Natural killer cell treated with Interleukin-12 subunit alpha and Interleukin-12 subunit beta and Interleukin-15 and Interleukin-18, amount 100 ng/mL, for 72 hours (primary cell): ENCODE measurements around the gene ATP8B4. TPM values are rescaled to one million over a fixed set of nuclear protein-coding genes. Genes with fewer than 3 reads are reported as not detected.
A peak's percentile ranks its signal among the peaks of the same experiment; 100 is the strongest.

ENCODE experiments used
- ATAC-seq, 2 donors: fragments of 150-1000 bp; cut with Tn5 transposase in 1 of 2; sonication (Bioruptor Pico), chemical (Tn5 transposase) in 1 of 2; 2 replicates each; pipeline ENCODE4 v1.10.0; 2021
- DNase-seq: peaks from one replicate; pipeline ENCODE4 v3.0.0; 2022; ENCODE audit warnings: low spot score
- H3K27ac Mint-ChIP-seq, 2 donors: 1 replicate in 1 of 2; 2 replicates in 1 of 2; pipeline ENCODE4 v1.8.0; 2022; ENCODE audit warnings: mixed read lengths in 2 of 2, mild to moderate bottlenecking in 1 of 2, moderate library complexity in 1 of 2
- H3K27me3 Mint-ChIP-seq, 2 donors: 1 replicate in 1 of 2; 2 replicates in 1 of 2; pipeline ENCODE4 v1.8.0; 2022; ENCODE audit warnings: mixed read lengths in 2 of 2
- H3K36me3 Mint-ChIP-seq: one replicate; pipeline ENCODE4 v1.8.0; 2022; ENCODE audit warnings: mixed read lengths
- H3K4me1 Mint-ChIP-seq, 2 donors: 1 replicate in 1 of 2; 2 replicates in 1 of 2; pipeline ENCODE4 v1.8.0; 2022; ENCODE audit warnings: low read depth in 2 of 2, mixed read lengths in 2 of 2, mild to moderate bottlenecking in 1 of 2
- H3K4me3 Mint-ChIP-seq: one replicate; pipeline ENCODE4 v1.8.0; 2022; ENCODE audit warnings: mixed read lengths
- H3K9me3 Mint-ChIP-seq: 2 replicates; pipeline ENCODE4 v1.8.0; 2022; ENCODE audit warnings: mixed read lengths
- total RNA-seq, 2 donors: library from RNA; stranded (reverse); gene quantifications; one replicate each; pipeline ENCODE4 v1.2.3, GENCODE V29; 2022

Gene ATP8B4
- total RNA-seq, 2 donors from 2014 or later: 273 to 296 TPM

DNA sequence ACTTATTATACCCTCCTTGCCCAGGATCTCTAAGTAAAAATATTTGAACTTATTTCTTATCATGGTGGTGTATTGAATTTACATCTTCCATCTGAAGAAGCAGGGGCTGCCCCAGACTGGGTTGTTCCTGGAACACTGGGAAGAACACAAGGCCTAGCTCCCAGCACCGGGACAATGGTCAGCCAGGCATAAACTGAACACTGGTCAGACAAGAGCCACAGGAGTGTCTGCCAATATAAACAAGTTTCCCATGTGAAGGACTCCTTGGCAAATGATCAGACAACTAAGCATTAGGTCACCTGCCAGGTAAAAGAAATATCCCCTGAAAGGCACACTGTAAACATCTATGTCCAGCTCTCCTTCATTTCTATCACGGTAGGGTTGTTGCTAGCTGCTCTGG is 172.4 kb downstream of the ATP8B4 start:
- Mint-ChIP-seq H3K27me3 (no peaks in the 10 kb centered on the region), H3K9me3 (peaks cover 15% of the 10 kb centered on the region), H3K4me1 (peaks cover 19 to 29% of the 10 kb centered on the region in 2 donors), H3K4me3 (no peak overlapping the region), H3K27ac (peak overlapping the region in 1 of 2 donors; percentile 34), H3K36me3 (peaks cover 75% of the 10 kb centered on the region)
- no peak for ATAC-seq
- DNase-seq: no peak

DNA sequence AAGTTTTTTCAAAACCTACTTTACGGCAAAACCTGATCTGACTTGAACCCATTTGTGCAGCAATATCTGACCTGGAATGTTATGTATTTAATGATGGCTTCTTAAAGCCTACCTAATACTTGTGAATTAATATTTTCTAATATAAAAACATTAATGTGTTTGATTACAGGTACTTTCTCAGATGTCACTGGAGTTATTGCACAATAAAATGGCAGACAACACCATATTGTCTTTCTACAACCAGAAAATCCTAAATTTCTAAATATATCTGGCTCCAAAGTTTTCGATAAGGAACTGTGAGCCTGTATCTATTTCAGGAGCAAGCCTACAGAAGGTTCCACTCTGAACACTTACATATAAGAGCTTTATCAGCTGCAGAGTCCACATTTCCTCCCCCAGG is 184.5 kb downstream of the ATP8B4 start:
- DNase-seq (no peak), ATAC-seq (no peak)
- Mint-ChIP-seq H3K4me1 (peaks cover 19 to 30% of the 10 kb centered on the region in 2 donors), H3K36me3 (peaks cover 54% of the 10 kb centered on the region), H3K27ac (no peak overlapping the region), H3K4me3 (no peak overlapping the region), H3K27me3 (no peaks in the 10 kb centered on the region), H3K9me3 (no peaks in the 10 kb centered on the region)

DNA sequence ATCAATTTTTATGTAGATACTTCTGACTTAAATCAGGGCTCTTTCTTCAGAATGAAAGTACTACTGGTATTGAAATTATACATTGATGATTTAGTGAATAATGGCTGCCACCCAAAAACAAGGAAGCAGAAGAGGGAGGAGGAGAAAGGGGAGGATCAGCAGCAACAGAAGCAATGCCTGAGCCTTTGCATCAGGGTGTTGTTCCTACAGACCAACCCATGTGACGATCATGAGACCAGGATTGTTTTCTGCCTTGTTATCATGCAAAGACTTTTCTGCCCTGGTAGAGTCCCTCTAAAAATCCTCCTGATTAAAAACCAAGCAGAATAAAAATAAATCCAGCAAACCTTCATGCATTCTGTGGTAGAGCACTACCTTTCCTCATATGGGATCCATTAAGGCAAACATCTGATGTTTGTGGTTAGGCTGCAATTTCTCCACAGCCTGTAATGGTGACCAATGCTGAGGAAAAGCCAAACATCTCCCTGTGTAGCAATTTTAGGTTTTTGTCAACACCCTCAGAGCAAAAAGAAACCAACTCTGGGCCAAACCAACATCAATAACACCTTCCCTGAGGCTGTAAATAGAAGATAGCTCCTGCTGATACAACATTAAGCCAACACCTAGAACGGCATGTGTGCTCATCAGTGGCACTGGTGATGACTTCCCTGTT is 191.7 kb downstream of the ATP8B4 start:
- Mint-ChIP-seq H3K4me1 (peaks cover 12 to 17% of the 10 kb centered on the region in 2 donors), H3K9me3 (no peaks in the 10 kb centered on the region), H3K4me3 (no peak overlapping the region), H3K27me3 (no peaks in the 10 kb centered on the region), H3K27ac (no peak overlapping the region), H3K36me3 (peaks cover 40% of the 10 kb centered on the region)
- ATAC-seq (peak; percentile 54 to 61), DNase-seq (no peak)

DNA sequence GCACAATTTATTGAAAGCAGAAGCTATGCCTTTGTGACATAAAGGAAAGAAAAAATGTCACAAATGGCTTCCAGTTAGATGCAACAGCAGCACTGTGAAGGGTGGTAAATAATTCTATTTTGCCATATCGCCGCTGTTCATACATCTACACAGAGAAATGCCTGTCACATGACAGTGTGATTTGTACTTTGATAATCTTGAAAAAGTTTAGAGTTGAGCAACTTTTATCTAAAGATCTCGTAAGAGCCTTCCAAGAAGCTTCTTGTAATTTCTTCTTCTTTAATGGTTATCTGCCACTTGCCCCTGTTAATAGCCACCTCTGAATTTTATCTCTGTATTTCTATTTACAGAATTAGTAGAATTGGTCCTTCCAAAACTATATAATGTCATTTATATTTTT is 192.3 kb downstream of the ATP8B4 start:
- Mint-ChIP-seq H3K36me3 (peaks cover 42% of the 10 kb centered on the region), H3K27ac (peak overlapping the region in 1 of 2 donors; percentile 45), H3K9me3 (no peaks in the 10 kb centered on the region), H3K4me3 (no peak overlapping the region), H3K27me3 (no peaks in the 10 kb centered on the region), H3K4me1 (peaks cover 12 to 17% of the 10 kb centered on the region in 2 donors)
- DNase-seq: no peak
- ATAC-seq: no peak

DNA sequence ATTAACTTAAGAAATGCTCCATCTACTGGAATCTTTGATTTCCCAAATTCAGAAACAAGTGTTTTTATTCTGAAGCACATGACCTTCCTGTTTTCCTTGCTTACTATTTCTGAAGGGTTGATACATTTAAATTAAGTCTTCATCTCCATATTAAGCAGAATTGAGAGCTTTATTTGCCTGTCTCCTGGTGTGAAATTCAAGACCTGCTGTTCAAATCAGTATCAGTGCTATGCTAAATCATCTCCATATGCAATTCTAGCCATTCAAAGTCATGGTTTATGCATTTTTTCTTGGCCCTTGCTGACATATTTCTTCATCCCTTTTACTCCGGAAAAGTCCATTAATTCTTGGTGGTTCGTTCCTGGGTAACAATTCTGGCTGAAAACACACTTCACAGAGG is 195.4 kb downstream of the ATP8B4 start:
- ATAC-seq (no peak), DNase-seq (no peak)
- Mint-ChIP-seq H3K36me3 (peaks cover 56% of the 10 kb centered on the region), H3K9me3 (no peaks in the 10 kb centered on the region), H3K4me3 (no peak overlapping the region), H3K27ac (no peak overlapping the region), H3K4me1 (peaks cover 12 to 14% of the 10 kb centered on the region in 2 donors), H3K27me3 (no peaks in the 10 kb centered on the region)

DNA sequence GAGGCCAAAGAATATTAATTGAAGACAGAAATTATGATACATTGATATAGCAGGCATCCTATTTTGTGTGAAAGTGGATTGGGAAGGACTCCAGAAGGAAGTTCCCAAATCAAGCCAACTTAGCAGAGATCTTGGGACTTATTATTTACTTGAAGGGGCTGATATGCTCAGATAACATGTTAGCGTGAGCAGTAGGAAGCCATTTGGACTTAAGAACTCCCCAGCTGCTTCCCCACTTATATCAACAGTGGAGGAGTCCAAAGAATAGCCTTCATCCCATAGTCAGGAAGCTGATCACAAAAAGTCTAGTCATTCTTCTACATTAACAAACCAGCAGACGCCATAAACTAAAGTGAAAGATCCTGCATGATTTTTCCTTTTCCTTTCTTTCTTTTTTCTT is 200.0 kb downstream of the ATP8B4 start:
- peak overlapping the region in 1 of 2 donors; percentile 11 for H3K27ac Mint-ChIP-seq
- peaks cover 4 to 8% of the 10 kb centered on the region in 2 donors for H3K4me1 Mint-ChIP-seq
- no peaks in the 10 kb centered on the region for H3K27me3 Mint-ChIP-seq
- peaks cover 64% of the 10 kb centered on the region for H3K36me3 Mint-ChIP-seq
- no peak overlapping the region for H3K4me3 Mint-ChIP-seq
- no peaks in the 10 kb centered on the region for H3K9me3 Mint-ChIP-seq
- DNase-seq (no peak), ATAC-seq (no peak)

DNA sequence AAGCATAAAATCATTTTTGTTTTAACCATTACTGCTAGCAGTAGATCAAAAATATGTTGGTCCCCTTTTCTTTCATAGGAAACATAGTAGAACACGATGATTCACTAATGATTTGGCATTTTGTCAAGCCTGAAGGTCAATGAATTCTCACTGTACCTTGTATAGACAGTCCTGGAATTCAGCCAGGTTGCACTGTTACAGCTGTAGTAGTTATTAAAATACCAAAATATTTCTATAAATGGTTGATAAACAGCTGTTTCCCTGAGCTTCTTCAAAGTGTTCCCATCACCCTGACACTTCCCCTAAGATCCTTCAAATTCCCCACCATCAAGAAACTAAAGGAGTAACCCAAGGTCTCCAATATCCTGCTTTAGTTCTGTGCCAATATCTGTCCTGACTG is 200.9 kb downstream of the ATP8B4 start:
- H3K4me1 Mint-ChIP-seq: peaks cover 5 to 13% of the 10 kb centered on the region in 2 donors
- peak overlapping the region in 1 of 2 donors; percentile 11 for H3K27ac Mint-ChIP-seq
- H3K27me3 Mint-ChIP-seq: no peaks in the 10 kb centered on the region
- H3K9me3 Mint-ChIP-seq: no peaks in the 10 kb centered on the region
- no peak for ATAC-seq
- H3K36me3 Mint-ChIP-seq: peaks cover 65% of the 10 kb centered on the region
- DNase-seq: no peak
- no peak overlapping the region for H3K4me3 Mint-ChIP-seq

DNA sequence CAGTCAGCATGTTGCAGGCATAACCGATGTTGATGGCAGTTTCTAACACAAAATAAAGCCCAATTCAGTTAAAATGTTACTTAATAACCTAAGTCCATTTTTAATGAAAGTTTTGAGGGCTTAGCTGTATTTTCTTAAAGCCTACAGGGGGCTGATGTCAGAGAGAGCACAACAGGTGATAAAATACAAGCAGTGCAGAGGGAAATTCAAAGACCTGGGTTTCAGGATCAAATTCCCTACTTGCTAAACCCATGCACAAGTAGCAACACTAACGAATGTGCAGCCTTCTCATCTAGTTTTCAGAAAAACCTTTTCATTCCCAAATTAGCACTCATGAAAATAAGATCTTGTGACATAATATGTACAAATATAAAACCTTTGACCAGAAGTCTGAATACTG is 202.0 kb downstream of the ATP8B4 start:
- no peaks in the 10 kb centered on the region for H3K9me3 Mint-ChIP-seq
- H3K4me3 Mint-ChIP-seq: no peak overlapping the region
- H3K27ac Mint-ChIP-seq: no peak overlapping the region
- no peak for ATAC-seq
- peaks cover 71% of the 10 kb centered on the region for H3K36me3 Mint-ChIP-seq
- H3K4me1 Mint-ChIP-seq: peaks cover 7 to 18% of the 10 kb centered on the region in 2 donors
- no peaks in the 10 kb centered on the region for H3K27me3 Mint-ChIP-seq
- DNase-seq: no peak

DNA sequence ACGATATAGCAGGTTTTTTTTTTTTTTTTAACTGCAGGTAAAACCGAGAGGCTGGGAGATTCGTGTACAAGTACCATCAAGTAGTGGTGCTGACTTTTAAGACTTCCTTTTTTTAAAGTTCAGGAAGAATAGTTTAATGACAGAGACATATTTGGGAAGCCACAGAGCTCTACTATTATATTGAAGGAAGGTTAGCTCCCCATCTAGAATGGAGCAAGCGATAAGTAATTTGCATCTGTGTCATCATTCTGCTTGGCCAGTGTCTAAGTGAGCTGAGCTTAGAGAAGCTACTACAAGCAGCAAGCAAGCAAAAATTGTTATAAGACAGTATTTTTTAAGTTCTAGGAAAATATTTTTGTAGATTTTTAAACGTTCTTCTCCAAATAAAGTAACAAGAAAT is 203.2 kb downstream of the ATP8B4 start:
- Mint-ChIP-seq H3K27ac (no peak overlapping the region), H3K36me3 (peaks cover 76% of the 10 kb centered on the region), H3K4me3 (no peak overlapping the region), H3K4me1 (peaks cover 17 to 22% of the 10 kb centered on the region in 2 donors), H3K9me3 (no peaks in the 10 kb centered on the region), H3K27me3 (no peaks in the 10 kb centered on the region)
- DNase-seq (no peak), ATAC-seq (no peak)

DNA sequence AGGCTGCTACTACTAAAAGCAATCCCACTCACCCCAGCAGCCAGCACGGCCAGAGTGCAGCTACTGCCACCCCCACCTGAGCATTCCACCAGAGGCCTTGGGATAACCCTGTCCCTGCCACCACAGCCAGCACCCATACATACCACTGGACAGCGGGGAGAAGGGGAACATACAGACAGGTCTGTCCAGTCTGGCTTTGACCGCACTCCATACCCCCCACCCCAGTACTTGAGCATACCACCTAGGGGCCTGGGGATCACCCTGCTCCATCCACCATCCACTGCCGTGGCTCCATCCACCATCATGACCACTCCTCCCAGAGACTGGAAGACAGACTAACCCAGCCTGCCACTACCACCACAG is 210.1 kb downstream of the ATP8B4 start:
- Mint-ChIP-seq H3K4me1 (peaks cover 42 to 48% of the 10 kb centered on the region in 2 donors), H3K27ac (peak overlapping the region in 1 of 2 donors; percentile 71), H3K4me3 (no peak overlapping the region), H3K27me3 (no peaks in the 10 kb centered on the region), H3K9me3 (peaks cover 5% of the 10 kb centered on the region), H3K36me3 (peaks cover 75% of the 10 kb centered on the region)
- ATAC-seq (peak; percentile 44 to 55), DNase-seq (no peak)

DNA sequence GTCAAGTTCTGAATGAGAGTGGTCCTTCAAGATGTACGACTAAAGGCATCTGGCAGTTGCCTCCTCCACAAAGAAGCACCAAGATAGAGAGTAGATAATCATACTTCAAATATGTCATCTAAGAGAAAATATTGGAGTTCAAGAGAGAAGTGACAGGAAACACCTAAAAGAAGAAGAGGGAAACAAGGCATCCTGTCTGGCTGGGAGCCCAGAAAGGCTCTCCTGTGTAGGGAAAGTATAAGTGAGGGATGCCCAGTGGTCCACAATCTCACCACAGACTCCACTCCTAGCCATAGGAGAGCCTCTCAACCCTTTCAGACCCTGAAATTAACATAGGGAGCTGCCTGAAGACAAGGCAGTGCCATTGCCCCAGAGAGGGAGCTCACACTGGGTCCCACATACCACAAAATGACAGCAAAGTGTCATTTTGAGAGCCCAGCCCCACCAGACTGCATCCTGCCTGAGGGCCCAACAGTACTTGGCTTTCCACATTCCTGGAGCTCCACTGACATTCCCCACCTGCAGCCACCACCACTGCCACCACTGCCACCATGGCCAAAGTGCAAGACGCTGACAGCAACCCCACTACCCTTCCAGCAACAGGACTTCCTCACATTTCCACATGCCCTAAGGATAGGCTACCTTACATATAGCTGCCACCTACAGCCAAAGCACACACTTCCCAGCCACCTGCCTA is 210.6 kb downstream of the ATP8B4 start:
- peak in 1 of 2 donors; percentile 17 for ATAC-seq

DNA sequence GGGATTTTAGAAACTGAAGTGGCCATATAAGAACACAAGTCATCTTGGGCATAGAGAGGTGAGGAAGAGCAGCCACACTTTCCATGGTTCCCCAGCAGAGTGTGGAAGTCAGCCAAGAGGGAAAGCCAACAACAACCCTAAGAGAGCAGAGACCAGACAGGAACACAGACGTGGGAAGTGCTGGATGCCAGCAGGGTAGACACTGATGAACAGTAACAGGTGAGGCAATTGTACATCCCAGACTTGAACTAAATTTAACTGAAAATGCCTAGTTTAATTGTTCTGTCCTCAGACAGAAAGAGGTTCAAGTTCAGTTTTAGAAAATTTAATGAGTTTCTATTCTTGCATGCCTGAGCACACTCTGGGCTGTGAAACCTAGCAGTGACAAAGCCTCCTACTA is 212.1 kb downstream of the ATP8B4 start:
- H3K4me1 Mint-ChIP-seq: peaks cover 52 to 53% of the 10 kb centered on the region in 2 donors
- no peaks in the 10 kb centered on the region for H3K27me3 Mint-ChIP-seq
- peaks cover 65% of the 10 kb centered on the region for H3K36me3 Mint-ChIP-seq
- ATAC-seq: no peak
- peak overlapping the region; percentile 26 to 59 for H3K27ac Mint-ChIP-seq
- H3K9me3 Mint-ChIP-seq: peaks cover 5% of the 10 kb centered on the region
- no peak overlapping the region for H3K4me3 Mint-ChIP-seq
- DNase-seq: no peak

More for the DNA sequence above, 210.6 kb downstream of the ATP8B4 start:
- Mint-ChIP-seq H3K27ac (peak overlapping the region in 1 of 2 donors; percentile 71), H3K36me3 (peaks cover 72% of the 10 kb centered on the region), H3K4me1 (peaks cover 44 to 51% of the 10 kb centered on the region in 2 donors), H3K27me3 (no peaks in the 10 kb centered on the region), H3K4me3 (no peak overlapping the region), H3K9me3 (peaks cover 5% of the 10 kb centered on the region)
- DNase-seq: no peak

DNA sequence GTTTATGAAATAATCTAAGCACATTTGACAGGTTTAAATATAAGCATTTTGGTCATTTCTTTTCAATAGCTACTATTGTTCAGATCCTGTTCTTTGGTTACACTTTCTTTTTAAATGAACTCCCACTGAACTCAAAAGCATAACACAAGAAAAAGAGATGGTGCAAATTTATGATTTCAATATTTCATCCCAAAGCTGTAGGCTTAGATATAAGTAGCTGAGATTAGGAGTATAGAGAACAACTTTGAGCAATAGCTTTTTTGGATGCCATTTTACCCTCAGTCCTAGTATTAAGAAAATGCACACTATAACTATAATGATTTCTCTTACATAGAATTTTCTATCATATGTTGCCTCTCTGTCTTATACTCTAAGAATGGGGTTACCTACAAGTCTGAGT is 213.8 kb downstream of the ATP8B4 start:
- H3K36me3 Mint-ChIP-seq: peaks cover 60% of the 10 kb centered on the region
- no peak overlapping the region for H3K27ac Mint-ChIP-seq
- no peak for ATAC-seq
- peaks cover 3% of the 10 kb centered on the region for H3K9me3 Mint-ChIP-seq
- no peak for DNase-seq
- no peak overlapping the region for H3K4me3 Mint-ChIP-seq
- H3K4me1 Mint-ChIP-seq: peaks cover 46 to 47% of the 10 kb centered on the region in 2 donors
- H3K27me3 Mint-ChIP-seq: no peaks in the 10 kb centered on the region

DNA sequence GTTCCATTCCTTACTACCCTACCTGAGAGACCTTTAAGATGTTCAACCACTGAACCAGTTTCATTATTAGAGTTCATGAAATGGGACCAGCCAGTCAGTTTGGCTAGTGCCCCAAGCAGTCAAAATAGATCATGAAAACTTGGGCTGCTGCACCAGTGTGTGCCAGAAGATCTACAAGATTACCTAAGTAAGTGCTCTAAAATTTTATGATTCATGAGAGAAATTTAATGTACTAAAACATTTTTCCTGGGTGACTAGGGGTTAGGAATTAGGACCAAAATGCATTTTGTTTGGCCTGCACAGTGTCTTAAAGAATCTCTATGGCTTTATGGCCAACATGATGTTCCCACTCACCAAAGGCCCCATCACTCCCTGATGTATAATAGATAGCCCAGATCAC is 214.7 kb downstream of the ATP8B4 start:
- Mint-ChIP-seq H3K4me3 (no peak overlapping the region), H3K36me3 (peaks cover 57% of the 10 kb centered on the region), H3K9me3 (no peaks in the 10 kb centered on the region), H3K27me3 (no peaks in the 10 kb centered on the region), H3K4me1 (peaks cover 42 to 43% of the 10 kb centered on the region in 2 donors), H3K27ac (peak overlapping the region in 1 of 2 donors; percentile 6)
- ATAC-seq (no peak), DNase-seq (no peak)
